MCF 10A (cell line): ENCODE data around the gene MCM5. TPM values are rescaled to one million over a fixed set of nuclear protein-coding genes. Genes with fewer than 3 reads are reported as not detected.
"Not testable (repeated sequence)": the region's sequence is repeated elsewhere in the genome, so short reads cannot be mapped to it uniquely, and the experiment has no call there.

Experiments used
- BruUV-seq: library from RNA; stranded (reverse); fragments of 400-500 nt; replicated peaks from 2 replicates; lab custom pipeline; 2021; lab: Mats Ljungman, UMichigan
- CTCF ChIA-PET: fragments of 300-600 bp; sonication (Branson Sonifier 250); formaldehyde crosslinking; extraction: SDS; loops from one replicate; lab custom pipeline; 2021; ENCODE audit warnings: antibody characterized with exemption, inconsistent platforms; lab: Yijun Ruan, JAX
- POLR2A ChIA-PET: fragments of 300-600, 350-650 bp; sonication (Branson Sonifier 250); formaldehyde crosslinking; extraction: SDS; loops from one replicate; lab custom pipeline; 2020; ENCODE audit warnings: antibody characterized with exemption, inconsistent platforms; lab: Yijun Ruan, JAX
- DNase-seq: peaks from one replicate; pipeline ENCODE4 v3.0.0-alpha.2; 2018; ENCODE audit not compliant: unreplicated experiment
- H3K27ac Mint-ChIP-seq: one replicate; pipeline ENCODE4 v1.8.0; 2022; ENCODE audit warnings: mild to moderate bottlenecking, low read depth, mixed read lengths; ENCODE audit not compliant: unreplicated experiment
- H3K27me3 Mint-ChIP-seq: one replicate; pipeline ENCODE4 v1.8.0; 2022; ENCODE audit warnings: mixed read lengths; ENCODE audit not compliant: insufficient read depth, unreplicated experiment
- H3K36me3 Mint-ChIP-seq: one replicate; pipeline ENCODE4 v1.8.0; 2022; ENCODE audit warnings: mild to moderate bottlenecking, moderate library complexity, mixed read lengths; ENCODE audit not compliant: insufficient read depth, unreplicated experiment
- H3K4me1 Mint-ChIP-seq: one replicate; pipeline ENCODE4 v1.8.0; 2022; ENCODE audit warnings: mixed read lengths; ENCODE audit not compliant: insufficient read depth, unreplicated experiment
- H3K4me3 Mint-ChIP-seq: one replicate; pipeline ENCODE4 v1.8.0; 2022; ENCODE audit warnings: mild to moderate bottlenecking, moderate library complexity, mixed read lengths; ENCODE audit not compliant: unreplicated experiment
- H3K9me3 Mint-ChIP-seq: one replicate; pipeline ENCODE4 v1.8.0; 2022; ENCODE audit warnings: mixed read lengths; ENCODE audit not compliant: unreplicated experiment
- intact Hi-C: fragments of 100-400 bp; cut with micrococcal nuclease; formaldehyde crosslinking; loops from 2 replicates; pipeline ENCODE4 v1.14.1; 2022
- total RNA-seq: library from RNA; stranded (reverse); gene quantifications from 2 replicates; pipeline ENCODE4 v1.2.3, GENCODE V29; 2022
- TF ChIP-seq, protein P1 (sequence below): fragments of 200-600 bp; IDR thresholded peaks from one replicate; pipeline ENCODE4 v1.8.0; 2022; ENCODE audit warnings: antibody characterized with exemption, mild to moderate bottlenecking; ENCODE audit not compliant: unreplicated experiment

Gene MCM5
- total RNA-seq, 1 experiment from 2014 or later = 35.0 TPM

DNA sequence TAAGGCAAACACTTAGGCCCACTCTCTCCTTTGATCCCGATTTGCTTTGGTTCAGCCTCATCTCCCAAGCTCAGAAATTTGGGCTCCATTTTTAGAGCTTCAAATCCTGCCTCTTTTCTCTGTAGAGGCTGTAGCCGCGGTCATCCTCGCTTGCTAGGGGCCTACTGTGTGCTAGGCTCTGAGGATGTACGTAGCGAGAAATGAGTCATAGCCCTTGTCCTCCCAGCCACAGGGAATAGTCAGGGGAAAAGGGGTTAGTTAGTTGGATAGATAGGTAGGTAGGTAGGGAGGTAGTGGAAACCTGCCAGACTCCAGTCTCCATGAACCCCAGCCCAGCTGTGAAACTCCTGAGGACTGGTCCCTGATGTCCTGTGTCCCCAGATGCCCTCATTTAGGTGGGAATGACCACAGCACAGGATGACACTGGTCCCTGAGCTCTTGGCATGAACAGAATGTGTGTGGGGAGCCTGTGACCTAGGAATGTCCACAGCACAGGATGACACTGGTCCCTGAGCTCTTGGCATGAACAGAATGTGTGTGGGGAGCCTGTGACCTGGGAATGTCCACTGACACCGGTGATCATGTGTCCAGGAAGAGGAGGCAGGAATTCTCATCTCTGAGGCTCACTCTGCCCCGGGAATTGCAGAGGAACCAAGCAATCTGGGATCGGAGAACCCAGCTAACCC is 40.4 kb upstream of the MCM5 start:
- Mint-ChIP-seq H3K9me3 (no peaks in the 10 kb centered on the region), H3K4me1 (peaks cover 6% of the 10 kb centered on the region), H3K27ac (no peak overlapping the region), H3K27me3 (no peaks in the 10 kb centered on the region), H3K4me3 (no peak overlapping the region), H3K36me3 (no peaks in the 10 kb centered on the region)
- no TSS peak for BruUV-seq
- TF ChIP-seq, protein P1, sequence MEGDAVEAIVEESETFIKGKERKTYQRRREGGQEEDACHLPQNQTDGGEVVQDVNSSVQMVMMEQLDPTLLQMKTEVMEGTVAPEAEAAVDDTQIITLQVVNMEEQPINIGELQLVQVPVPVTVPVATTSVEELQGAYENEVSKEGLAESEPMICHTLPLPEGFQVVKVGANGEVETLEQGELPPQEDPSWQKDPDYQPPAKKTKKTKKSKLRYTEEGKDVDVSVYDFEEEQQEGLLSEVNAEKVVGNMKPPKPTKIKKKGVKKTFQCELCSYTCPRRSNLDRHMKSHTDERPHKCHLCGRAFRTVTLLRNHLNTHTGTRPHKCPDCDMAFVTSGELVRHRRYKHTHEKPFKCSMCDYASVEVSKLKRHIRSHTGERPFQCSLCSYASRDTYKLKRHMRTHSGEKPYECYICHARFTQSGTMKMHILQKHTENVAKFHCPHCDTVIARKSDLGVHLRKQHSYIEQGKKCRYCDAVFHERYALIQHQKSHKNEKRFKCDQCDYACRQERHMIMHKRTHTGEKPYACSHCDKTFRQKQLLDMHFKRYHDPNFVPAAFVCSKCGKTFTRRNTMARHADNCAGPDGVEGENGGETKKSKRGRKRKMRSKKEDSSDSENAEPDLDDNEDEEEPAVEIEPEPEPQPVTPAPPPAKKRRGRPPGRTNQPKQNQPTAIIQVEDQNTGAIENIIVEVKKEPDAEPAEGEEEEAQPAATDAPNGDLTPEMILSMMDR = no peak
- ChIA-PET CTCF (interaction anchor here (0.6 to 1.4 kb wide), 4 partner anchors 9 to 263 kb away, joined by 5 to 8 read pairs (median 5); no protein-coding TSS in a partner anchor), POLR2A (interaction anchor here (1.2 kb wide), 1 partner anchor 9 kb away, joined by 3 read pairs; no protein-coding TSS in a partner anchor)
- no peak for DNase-seq
- intact Hi-C loops = loop anchor here (2.0 kb wide), 1 partner anchor 21 kb away; the partner anchor contains the start of gene HMOX1

DNA sequence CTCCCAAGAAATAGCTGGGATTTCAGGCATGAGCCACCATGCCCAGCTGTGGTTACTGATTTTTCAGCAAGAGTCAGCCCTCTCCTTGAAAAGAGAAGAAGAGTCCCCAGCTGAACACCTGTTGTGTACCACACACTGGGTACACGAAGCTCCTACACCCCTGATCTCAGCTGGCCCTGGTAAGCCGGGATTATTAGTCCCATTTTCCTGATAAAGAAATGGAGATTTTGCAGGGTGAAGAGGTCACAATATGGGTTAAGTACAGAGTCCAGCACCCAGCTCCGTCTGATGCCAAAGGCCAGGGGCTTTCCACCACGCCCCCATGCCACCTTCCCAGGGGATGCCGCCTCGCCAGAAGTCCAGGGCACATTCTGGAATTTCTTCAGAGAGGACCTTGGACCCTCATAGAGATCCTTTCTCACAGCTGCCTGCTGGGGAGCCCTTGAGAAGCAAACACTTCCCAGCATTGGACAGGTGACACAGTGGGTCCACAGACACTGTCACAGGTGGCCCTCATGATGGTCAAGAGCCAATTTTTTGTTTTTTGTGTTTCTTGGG is 38.9 kb upstream of the MCM5 start:
- TF ChIP-seq, protein P1 = no peak
- BruUV-seq = no TSS peak
- DNase-seq = no peak
- intact Hi-C loops = no loop called here
- no peaks in the 10 kb centered on the region for H3K36me3 Mint-ChIP-seq
- H3K27ac Mint-ChIP-seq = no peak overlapping the region
- peaks cover 8% of the 10 kb centered on the region for H3K4me1 Mint-ChIP-seq
- ChIA-PET POLR2A (no interaction called here), CTCF (interaction anchor here (0.6 kb wide), 2 partner anchors 26 to 28 kb away, joined by 3 to 5 read pairs; no protein-coding TSS in a partner anchor)
- H3K27me3 Mint-ChIP-seq = no peaks in the 10 kb centered on the region
- H3K9me3 Mint-ChIP-seq = no peaks in the 10 kb centered on the region
- H3K4me3 Mint-ChIP-seq = no peak overlapping the region

DNA sequence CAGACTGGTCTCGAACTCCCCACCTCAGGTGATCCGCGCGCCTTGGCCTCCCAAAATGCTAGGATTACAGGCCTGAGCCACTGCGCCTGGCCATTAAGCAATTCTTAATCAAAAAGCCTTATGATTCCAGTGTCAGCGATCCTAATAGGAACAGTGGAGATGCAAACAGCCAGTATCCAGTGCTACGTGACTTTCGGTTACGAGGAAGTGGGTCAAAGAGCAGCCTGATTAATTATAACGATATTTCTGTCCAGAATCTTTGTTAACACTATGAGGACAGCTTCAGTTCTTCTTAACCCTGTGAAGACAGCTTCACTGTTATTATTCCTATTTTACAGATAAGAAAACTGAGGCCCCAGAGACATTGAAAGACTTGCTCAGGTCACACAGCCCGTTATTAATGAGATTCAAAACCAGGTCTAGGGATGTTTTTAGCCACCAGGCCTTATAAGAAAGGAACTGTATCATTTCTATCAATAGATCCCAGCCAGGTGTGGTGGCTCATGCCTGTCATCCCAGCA is 36.3 kb upstream of the MCM5 start:
- TF ChIP-seq, protein P1 = no peak
- Mint-ChIP-seq H3K4me3 (no peak overlapping the region), H3K36me3 (no peaks in the 10 kb centered on the region), H3K4me1 (peaks cover 6% of the 10 kb centered on the region), H3K27ac (no peak overlapping the region), H3K9me3 (no peaks in the 10 kb centered on the region), H3K27me3 (no peaks in the 10 kb centered on the region)
- ChIA-PET CTCF (interaction anchor here (0.8 kb wide), 1 partner anchor 878 kb away, joined by 3 read pairs; no protein-coding TSS in a partner anchor), POLR2A (interaction anchor here (0.8 kb wide), 1 partner anchor 12 kb away, joined by 4 read pairs; no protein-coding TSS in a partner anchor)
- no peak for DNase-seq
- intact Hi-C loops = no loop called here
- no TSS peak for BruUV-seq

DNA sequence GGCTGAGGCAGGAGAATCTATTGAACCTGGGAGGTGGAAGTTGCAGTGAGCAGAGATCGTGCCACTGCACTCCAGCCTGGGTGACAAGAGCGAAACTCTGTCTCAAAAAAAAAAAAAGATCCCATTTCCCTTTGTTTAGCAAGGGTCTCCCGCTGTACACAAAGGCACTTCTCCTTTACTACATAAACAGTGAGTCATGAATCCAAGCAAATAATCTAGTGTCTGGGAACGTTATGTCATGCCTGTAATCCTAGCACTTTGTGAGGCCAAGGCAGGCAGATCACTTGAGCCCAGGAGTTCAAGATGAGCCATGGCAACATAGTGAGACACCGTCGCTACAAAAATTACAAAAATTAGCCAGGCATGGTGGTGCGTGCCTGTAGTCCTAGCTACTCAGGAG is 35.7 kb upstream of the MCM5 start:
- H3K36me3 Mint-ChIP-seq, BruUV-seq, H3K4me1 Mint-ChIP-seq, intact Hi-C loops, H3K27me3 Mint-ChIP-seq, H3K4me3 Mint-ChIP-seq, H3K9me3 Mint-ChIP-seq, H3K27ac Mint-ChIP-seq: not testable (repeated sequence)
- peak; percentile 61 for DNase-seq
- ChIA-PET POLR2A (interaction anchor here (0.8 kb wide), 1 partner anchor 13 kb away, joined by 4 read pairs; no protein-coding TSS in a partner anchor), CTCF (interaction anchor here (1.3 kb wide), 1 partner anchor 16 kb away, joined by 3 read pairs; no protein-coding TSS in a partner anchor)
